NT2/D1 (cell line): Measurements from ENCODE around the gene HOXD8.

Source experiments
- SUZ12 ChIP-seq: IDR thresholded peaks from 2 replicates; pipeline ENCODE4 v1.6.1; 2011; ENCODE audit not compliant: insufficient read length, insufficient read depth; ENCODE audit errors: extremely low read depth
- YY1 ChIP-seq: IDR thresholded peaks from 2 replicates; pipeline ENCODE4 v1.6.1; 2011; ENCODE audit not compliant: insufficient read length, insufficient read depth

DNA sequence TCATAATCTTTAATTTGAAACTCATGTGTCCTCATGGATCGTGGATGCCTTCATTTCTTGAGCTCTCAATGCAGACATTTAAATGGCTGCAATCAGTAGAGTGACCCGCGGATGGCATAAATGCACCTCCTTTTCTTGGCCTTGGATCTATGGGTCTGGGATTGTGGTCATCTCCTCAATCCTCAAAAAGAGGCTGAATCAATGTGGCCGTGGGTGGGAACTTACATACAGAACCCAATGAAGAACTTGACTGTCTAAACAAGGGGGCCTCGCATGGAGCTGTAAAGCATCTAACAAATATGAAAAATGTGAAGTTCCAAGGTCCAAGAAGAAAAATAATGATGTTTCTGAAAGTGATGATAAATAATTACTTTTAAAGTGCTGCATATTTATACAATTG is 34.1 kb upstream of the HOXD8 start:
- no peak for TF ChIP-seq SUZ12
- TF ChIP-seq YY1, result no peak
